GM12878 (cell line): Measurements from ENCODE around the gene SNAI1. TPM values are rescaled to one million over a fixed set of nuclear protein-coding genes. Genes with fewer than 3 reads are reported as not detected.

Experiments
- ATAC-seq: fragments of 200-7000 bp; cut with Tn5 transposase; 3 replicates; pipeline ENCODE4 v1.9.1; 2020; ENCODE audit warnings: mild to moderate bottlenecking, moderate library complexity
- BruUV-seq: library from RNA; stranded (reverse); fragments of 400-500 nt; replicated peaks from 2 replicates; lab custom pipeline; 2021; lab: Mats Ljungman, UMichigan
- CTCF ChIA-PET: fragments of 300-600 bp; sonication (Branson Sonifier 250); formaldehyde crosslinking; extraction: SDS; loops from one replicate; lab custom pipeline; 2021; ENCODE audit warnings: inconsistent platforms; lab: Yijun Ruan, JAX
- POLR2A ChIA-PET: fragments of 350-600 bp; formaldehyde crosslinking; extraction: SDS; loops from one replicate; lab custom pipeline; 2021; ENCODE audit warnings: inconsistent platforms; lab: Charles Lee
- RAD21 ChIA-PET: fragments of 300-600 bp; sonication (Branson Sonifier 250); formaldehyde crosslinking; loops from one replicate; lab custom pipeline; 2023; ENCODE audit warnings: antibody characterized with exemption; ENCODE audit not compliant: unreplicated experiment; lab: Charles Lee
- SMC1A ChIA-PET: fragments of 300-600 bp; sonication (Branson Sonifier 250); formaldehyde crosslinking; loops from one replicate; lab custom pipeline; 2023; ENCODE audit not compliant: unreplicated experiment, uncharacterized antibody; lab: Charles Lee
- DNase-seq: peaks from one replicate; pipeline ENCODE4 v3.0.0-alpha.2; 2011; ENCODE audit warnings: low read depth, low spot score
- FAIRE-seq: peaks from 3 replicates; lab custom pipeline; 2011; peaks lifted over from hg19 to GRCh38; lab: Jason Lieb, UNC
- H2AFZ ChIP-seq: 2 replicates; pipeline ENCODE4 v1.6.0; 2011; ENCODE audit warnings: low read depth, low read length, control low read depth; ENCODE audit not compliant: control insufficient read depth
- H3K27ac ChIP-seq: 2 replicates; pipeline ENCODE4 v1.5.1; 2011; ENCODE audit warnings: control low read depth; ENCODE audit not compliant: control insufficient read depth, insufficient read depth
- H3K27me3 ChIP-seq, 2 experiments: replicated peaks in 1 of 2; 2 replicates each; pipeline versions ENCODE4 v1.6.0 to v1.6.1; 2011; ENCODE audit warnings: low read length in 1 of 2; ENCODE audit not compliant: control insufficient read depth in 2 of 2, insufficient read depth in 2 of 2
- H3K36me3 ChIP-seq, 2 experiments: 2 replicates each; pipeline ENCODE4 v1.5.1; 2011; ENCODE audit warnings: low read length in 1 of 2; ENCODE audit not compliant: control insufficient read depth in 2 of 2, insufficient read depth in 2 of 2
- H3K4me1 ChIP-seq: 2 replicates; pipeline ENCODE4 v1.6.1; 2011; ENCODE audit warnings: mild to moderate bottlenecking, low read length, moderate library complexity, mixed read lengths; ENCODE audit not compliant: control insufficient read depth, insufficient read depth
- H3K4me2 ChIP-seq: 2 replicates; pipeline ENCODE4 v1.6.0; 2011; ENCODE audit warnings: control low read depth; ENCODE audit not compliant: control insufficient read depth, insufficient read depth
- H3K4me3 ChIP-seq: fragments of 200-600 bp; sonication (generic); 2 replicates; pipeline ENCODE4 v1.5.1; 2016
- H3K79me2 ChIP-seq: 2 replicates; pipeline ENCODE4 v1.6.0; 2011; ENCODE audit warnings: low read length; ENCODE audit not compliant: control insufficient read depth, insufficient read depth
- H3K9ac ChIP-seq: 2 replicates; pipeline ENCODE4 v1.8.0; 2011; ENCODE audit warnings: low read length, control low read depth, mixed read lengths; ENCODE audit not compliant: control insufficient read depth, insufficient read depth
- H3K9me3 ChIP-seq: replicated peaks from 3 replicates; pipeline ENCODE4 v1.5.1; 2011; ENCODE audit warnings: mild to moderate bottlenecking, low read length; ENCODE audit not compliant: control insufficient read depth, insufficient read depth
- H4K20me1 ChIP-seq: 2 replicates; pipeline ENCODE4 v1.6.0; 2011; ENCODE audit not compliant: control insufficient read depth, insufficient read depth
- BMI1 ChIP-seq: fragments of 450-650 bp; IDR thresholded peaks from 2 replicates; pipeline ENCODE4 v1.6.1; 2016; ENCODE audit warnings: mild to moderate bottlenecking, moderate library complexity, borderline replicate concordance
- CBFB ChIP-seq: IDR thresholded peaks from 2 replicates; pipeline ENCODE4 v1.6.1; 2016; ENCODE audit warnings: antibody characterized with exemption, low read depth
- MEF2A ChIP-seq: IDR thresholded peaks from 2 replicates; pipeline ENCODE4 v1.6.1; 2011; ENCODE audit warnings: low read depth, mild to moderate bottlenecking, low read length, moderate library complexity; ENCODE audit not compliant: insufficient read depth
- NR2F1 ChIP-seq: fragments of 450-650 bp; conservative IDR thresholded peaks from 2 replicates; pipeline ENCODE4 v1.6.1; 2017; ENCODE audit warnings: mild to moderate bottlenecking
- PAX5 ChIP-seq: IDR thresholded peaks from 2 replicates; pipeline ENCODE4 v1.6.1; 2011; ENCODE audit warnings: low read depth, low read length, borderline replicate concordance
- POLR2AphosphoS2 ChIP-seq: IDR thresholded peaks from 2 replicates; pipeline ENCODE4 v1.6.1; 2011; ENCODE audit warnings: low read depth, mild to moderate bottlenecking, low read length, improper control_type of control experiment, moderate library complexity
- SUZ12 ChIP-seq: fragments of 200-600 bp; sonication (generic); IDR thresholded peaks from one replicate; pipeline ENCODE4 v1.6.1; 2018; ENCODE audit warnings: antibody characterized with exemption, mild to moderate bottlenecking; ENCODE audit not compliant: unreplicated experiment
- ZBED1 ChIP-seq: IDR thresholded peaks from 2 replicates; pipeline ENCODE4 v1.6.1; 2016; ENCODE audit warnings: borderline replicate concordance
- ZSCAN29 ChIP-seq: fragments of 450-650 bp; IDR thresholded peaks from 2 replicates; pipeline ENCODE4 v1.6.1; 2017; ENCODE audit warnings: mild to moderate bottlenecking, moderate library complexity
- ZZZ3 ChIP-seq: IDR thresholded peaks from 2 replicates; pipeline ENCODE4 v1.6.1; 2011; ENCODE audit warnings: low read depth; ENCODE audit not compliant: control insufficient read depth, insufficient read length
- WGBS: methylation state at CpG from one replicate; pipeline ENCODE4 v1.1.6; 2016; ENCODE audit warnings: low lambda C conversion rate; ENCODE audit not compliant: insufficient replicate concordance, insufficient coverage; ENCODE audit errors: missing lambda C conversion rate; 5-methylcytosine and 5-hydroxymethylcytosine counted together
- in situ Hi-C: fragments of 300-500 bp; cut with MboI; formaldehyde crosslinking; loops from 9 replicates; pipeline ENCODE4 v1.14.3; 2018; ENCODE audit warnings: mixed read lengths
- intact Hi-C: fragments of 100-400 bp; cut with micrococcal nuclease; formaldehyde crosslinking; loops from one replicate; pipeline ENCODE4 v1.14.2; 2022; ENCODE audit not compliant: unreplicated experiment
- polyA plus RNA-seq, 11 experiments: library from polyadenylated mRNA; depleted of rRNA in 4 of 11; unstranded in 6 of 11; stranded (reverse) in 5 of 11; fragments of >200 nt; fragmentation: Nextera tagmentation in 4 of 11; fragmentation: Illumina TruSeq in 1 of 11; extraction: Ambion mirVana in 4 of 11; extraction: Trizol in 1 of 11; gene quantifications; 1 replicate in 1 of 11; 2 replicates in 10 of 11; pipeline versions ENCODE4 v1.2.1 to v1.2.3, GENCODE V29; 2011 to 2016; ENCODE audit warnings: inconsistent platforms in 2 of 11, missing spikeins in 2 of 11, low read depth in 1 of 11
- total RNA-seq, 4 experiments: library from RNA; depleted of rRNA in 3 of 4; stranded (reverse); fragments of >200 nt in 3 of 4; fragmentation: Illumina TruSeq in 1 of 4; extraction: Trizol in 1 of 4; gene quantifications; 2 replicates each; pipeline versions ENCODE4 v1.2.1 to v1.2.3, GENCODE V29; 2013 to 2021
- TF ChIP-seq, protein P1 (sequence below): fragments of 450-650 bp; IDR thresholded peaks from 2 replicates; pipeline ENCODE4 v1.6.1; 2014; ENCODE audit warnings: mild to moderate bottlenecking
- TF ChIP-seq, protein P2 (sequence below): fragments of 450-650 bp; IDR thresholded peaks from 2 replicates; pipeline ENCODE4 v1.6.1; 2017; ENCODE audit warnings: mild to moderate bottlenecking, moderate library complexity

The SNAI1 gene
- total and polyA plus RNA-seq, 10 of the 15 experiments (the other 5 are each of a cell fraction or from before 2014, with no cell fraction given): 0.11 to 0.79 (median 0.24) TPM; not detected in 2

DNA sequence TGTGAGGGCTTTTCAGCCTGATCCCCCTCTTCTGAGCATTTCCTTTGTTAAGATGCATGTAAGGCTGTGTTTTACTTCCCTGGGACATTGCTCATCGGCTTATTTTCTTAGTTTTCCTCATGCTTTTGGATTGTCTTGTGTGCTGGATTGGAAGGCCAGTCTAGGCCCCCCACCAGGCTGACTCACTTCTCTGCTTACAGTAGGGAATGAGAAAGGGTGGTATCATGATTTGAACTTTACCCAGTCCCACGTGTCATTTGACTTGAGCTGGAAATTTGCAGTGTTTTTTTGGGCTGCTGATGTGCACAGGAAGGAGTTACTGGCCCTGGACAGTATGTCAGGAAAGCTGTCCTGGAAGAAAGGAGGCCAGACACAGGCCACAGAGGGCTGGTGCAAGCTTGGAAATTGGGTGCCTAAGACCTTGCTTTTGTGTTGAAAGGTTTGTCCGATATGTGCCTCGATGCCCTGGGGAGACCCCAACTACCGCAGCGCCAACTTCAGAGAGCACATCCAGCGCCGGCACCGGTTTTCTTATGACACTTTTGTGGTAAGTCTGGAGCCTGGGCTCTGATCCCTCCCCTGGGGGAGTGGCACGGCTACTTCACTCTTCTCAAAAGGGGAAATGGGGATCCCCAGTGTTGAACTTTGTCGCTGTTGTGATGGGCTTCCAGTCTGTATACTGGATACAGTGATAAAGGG is 33.8 kb upstream of the SNAI1 start:
- no peak for TF ChIP-seq NR2F1
- TF ChIP-seq CBFB: no peak
- TF ChIP-seq SUZ12: no peak
- TF ChIP-seq, protein P1, sequence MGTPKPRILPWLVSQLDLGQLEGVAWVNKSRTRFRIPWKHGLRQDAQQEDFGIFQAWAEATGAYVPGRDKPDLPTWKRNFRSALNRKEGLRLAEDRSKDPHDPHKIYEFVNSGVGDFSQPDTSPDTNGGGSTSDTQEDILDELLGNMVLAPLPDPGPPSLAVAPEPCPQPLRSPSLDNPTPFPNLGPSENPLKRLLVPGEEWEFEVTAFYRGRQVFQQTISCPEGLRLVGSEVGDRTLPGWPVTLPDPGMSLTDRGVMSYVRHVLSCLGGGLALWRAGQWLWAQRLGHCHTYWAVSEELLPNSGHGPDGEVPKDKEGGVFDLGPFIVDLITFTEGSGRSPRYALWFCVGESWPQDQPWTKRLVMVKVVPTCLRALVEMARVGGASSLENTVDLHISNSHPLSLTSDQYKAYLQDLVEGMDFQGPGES: no peak
- no peak for TF ChIP-seq ZBED1
- TF ChIP-seq, all 136 proteins: peak for 0
- Histone ChIP-seq H3K4me2 (no peak overlapping the region), H3K4me3 (no peak overlapping the region), H3K79me2 (no peaks in the 10 kb centered on the region; the same call in 1 of the 2 replicates), H3K27me3 (no peaks in the 10 kb centered on the region), H4K20me1 (no peaks in the 10 kb centered on the region), H2AFZ (no peak overlapping the region), H3K4me1 (no peaks in the 10 kb centered on the region), H3K36me3 (peaks cover 20 to 32% of the 10 kb centered on the region in 2 experiments), H3K27ac (no peak overlapping the region), H3K9me3 (no peaks in the 10 kb centered on the region), H3K9ac (no peak overlapping the region)
- WGBS: 33% methylated on average over 11 of the region's 11 CpGs
- RAD21 ChIA-PET: no interaction called here
- in situ Hi-C loops (no loop called here), intact Hi-C loops (no loop called here)
- POLR2A ChIA-PET: no interaction called here
- no TSS peak for BruUV-seq
- no peak for FAIRE-seq
- CTCF ChIA-PET: no interaction called here
- no peak for DNase-seq
- SMC1A ChIA-PET: interaction anchor here (1.4 to 3.6 kb wide), 2 partner anchors 8 to 11 kb away, joined by 3 to 13 read pairs; no protein-coding TSS in a partner anchor
- ATAC-seq: no peak

DNA sequence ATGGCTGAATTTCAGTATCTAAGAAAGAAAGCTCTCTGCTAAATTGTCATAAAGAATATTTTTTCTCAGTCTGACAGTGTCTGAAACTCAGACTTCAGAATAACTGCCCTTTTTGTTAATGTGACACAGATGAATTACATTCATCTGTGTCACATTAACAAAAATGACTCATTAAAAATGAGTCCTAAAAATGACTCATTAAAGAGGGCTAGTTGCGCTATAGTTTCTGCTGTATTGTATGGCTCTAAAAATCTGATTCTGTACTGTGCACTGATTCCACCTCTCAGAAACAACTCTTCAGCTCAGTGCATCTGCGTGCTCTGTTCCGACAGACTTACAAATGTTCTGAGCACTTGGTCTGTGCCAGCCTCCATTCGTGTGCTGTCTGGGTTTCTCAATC is 31.6 kb upstream of the SNAI1 start:
- H3K79me2 ChIP-seq: no peaks in the 10 kb centered on the region
- no peak overlapping the region for H3K4me2 ChIP-seq
- POLR2A ChIA-PET: no interaction called here
- DNase-seq (no peak), FAIRE-seq (no peak), ATAC-seq (no peak)
- H3K27ac ChIP-seq: no peak overlapping the region
- intact Hi-C loops: no loop called here
- H4K20me1 ChIP-seq: no peaks in the 10 kb centered on the region
- no peak overlapping the region for H3K4me3 ChIP-seq
- CTCF ChIA-PET: interaction anchor here (0.7 to 1.3 kb wide), 3 partner anchors 14 to 133 kb away, joined by 3 to 7 read pairs (median 3); no protein-coding TSS in a partner anchor
- SMC1A ChIA-PET: interaction anchor here (3.6 kb wide), 1 partner anchor 13 kb away, joined by 13 read pairs; no protein-coding TSS in a partner anchor
- no peaks in the 10 kb centered on the region for H3K9me3 ChIP-seq
- no TSS peak for BruUV-seq
- H3K36me3 ChIP-seq: peaks cover 23 to 27% of the 10 kb centered on the region in 2 experiments
- H2AFZ ChIP-seq: no peak overlapping the region
- WGBS: 21% methylated on average over 4 of the region's 4 CpGs
- RAD21 ChIA-PET: no interaction called here
- no peaks in the 10 kb centered on the region for H3K27me3 ChIP-seq
- in situ Hi-C loops: no loop called here
- H3K9ac ChIP-seq: no peak overlapping the region
- H3K4me1 ChIP-seq: no peaks in the 10 kb centered on the region
- TF ChIP-seq POLR2AphosphoS2: no peak
- no peak for TF ChIP-seq SUZ12
- no peak for TF ChIP-seq BMI1
- no peak for TF ChIP-seq PAX5
- no peak for TF ChIP-seq MEF2A
- TF ChIP-seq, protein P2, sequence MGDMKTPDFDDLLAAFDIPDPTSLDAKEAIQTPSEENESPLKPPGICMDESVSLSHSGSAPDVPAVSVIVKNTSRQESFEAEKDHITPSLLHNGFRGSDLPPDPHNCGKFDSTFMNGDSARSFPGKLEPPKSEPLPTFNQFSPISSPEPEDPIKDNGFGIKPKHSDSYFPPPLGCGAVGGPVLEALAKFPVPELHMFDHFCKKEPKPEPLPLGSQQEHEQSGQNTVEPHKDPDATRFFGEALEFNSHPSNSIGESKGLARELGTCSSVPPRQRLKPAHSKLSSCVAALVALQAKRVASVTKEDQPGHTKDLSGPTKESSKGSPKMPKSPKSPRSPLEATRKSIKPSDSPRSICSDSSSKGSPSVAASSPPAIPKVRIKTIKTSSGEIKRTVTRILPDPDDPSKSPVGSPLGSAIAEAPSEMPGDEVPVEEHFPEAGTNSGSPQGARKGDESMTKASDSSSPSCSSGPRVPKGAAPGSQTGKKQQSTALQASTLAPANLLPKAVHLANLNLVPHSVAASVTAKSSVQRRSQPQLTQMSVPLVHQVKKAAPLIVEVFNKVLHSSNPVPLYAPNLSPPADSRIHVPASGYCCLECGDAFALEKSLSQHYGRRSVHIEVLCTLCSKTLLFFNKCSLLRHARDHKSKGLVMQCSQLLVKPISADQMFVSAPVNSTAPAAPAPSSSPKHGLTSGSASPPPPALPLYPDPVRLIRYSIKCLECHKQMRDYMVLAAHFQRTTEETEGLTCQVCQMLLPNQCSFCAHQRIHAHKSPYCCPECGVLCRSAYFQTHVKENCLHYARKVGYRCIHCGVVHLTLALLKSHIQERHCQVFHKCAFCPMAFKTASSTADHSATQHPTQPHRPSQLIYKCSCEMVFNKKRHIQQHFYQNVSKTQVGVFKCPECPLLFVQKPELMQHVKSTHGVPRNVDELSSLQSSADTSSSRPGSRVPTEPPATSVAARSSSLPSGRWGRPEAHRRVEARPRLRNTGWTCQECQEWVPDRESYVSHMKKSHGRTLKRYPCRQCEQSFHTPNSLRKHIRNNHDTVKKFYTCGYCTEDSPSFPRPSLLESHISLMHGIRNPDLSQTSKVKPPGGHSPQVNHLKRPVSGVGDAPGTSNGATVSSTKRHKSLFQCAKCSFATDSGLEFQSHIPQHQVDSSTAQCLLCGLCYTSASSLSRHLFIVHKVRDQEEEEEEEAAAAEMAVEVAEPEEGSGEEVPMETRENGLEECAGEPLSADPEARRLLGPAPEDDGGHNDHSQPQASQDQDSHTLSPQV: no peak
- no peak for TF ChIP-seq ZZZ3
- no peak for TF ChIP-seq ZSCAN29
